ENCODE measurements around the gene NAALADL2. TPM values are rescaled to one million over a fixed set of nuclear protein-coding genes. Genes with fewer than 3 reads are reported as not detected.

NAALADL2 gene
- total and polyA plus RNA-seq, 2 of the 4 experiments (the other 2 are of a cell fraction), result 3.8 to 19.2 TPM

DNA sequence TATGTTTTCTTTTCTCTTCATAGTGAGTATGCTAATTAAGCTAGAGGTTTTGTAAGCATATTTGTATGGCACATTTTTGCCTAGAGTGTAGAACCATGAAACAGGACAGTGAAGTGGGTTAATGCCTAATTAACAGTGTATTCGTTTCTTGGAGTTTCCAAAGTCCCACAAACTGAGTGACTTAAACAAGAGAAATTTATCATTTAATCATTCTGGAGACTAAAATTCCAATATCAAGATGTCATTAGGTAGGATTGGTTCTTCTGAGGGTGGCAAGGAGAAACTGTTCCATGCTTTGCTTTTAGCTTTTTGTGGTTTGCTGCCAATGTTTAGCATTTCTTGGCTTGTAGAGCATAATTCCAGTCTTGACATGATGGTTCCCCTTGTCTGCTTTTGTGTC is 734.2 kb downstream of the NAALADL2 start:
- intact Hi-C loops (cut with micrococcal nuclease), result no loop called here
- WGBS, 2 experiments (ENCODE audit: extremely low coverage in 2 of 2, insufficient read length in 1 of 2), result no CpG with 5 or more reads among the region's 1 CpG
- H3K4me1 ChIP-seq (ENCODE audit: control insufficient read depth, insufficient read depth, low read length), result no peaks in the 10 kb centered on the region
- H3K18ac ChIP-seq (ENCODE audit: low read depth, low read length), result no peak overlapping the region
- dilution Hi-C loops (cut with HindIII; ENCODE audit: low sequenced_read_pairs, unreplicated experiment), result no loop called here
- H2BK5ac ChIP-seq (ENCODE audit: low read depth, low read length, poor library complexity, severe bottlenecking), result no peak overlapping the region
- H2BK120ac ChIP-seq (ENCODE audit: low read depth, low read length), result no peak overlapping the region
- BruUV-seq (replicated peaks), result no TSS peak
- H2AFZ ChIP-seq (replicated peaks; ENCODE audit: low read length, poor library complexity), result no peak overlapping the region
- H3K56ac ChIP-seq (ENCODE audit: extremely low read depth, insufficient read depth, low read length), result no peak overlapping the region
- H2AK5ac ChIP-seq (ENCODE audit: low read depth, low read length), result no peak overlapping the region
- no peak overlapping the region for H3K23ac ChIP-seq (ENCODE audit: low read depth, low read length)
- no peak overlapping the region for H3K4ac ChIP-seq (ENCODE audit: low read depth, low read length)
- no peaks in the 10 kb centered on the region for H3K9me1 ChIP-seq (ENCODE audit: insufficient read depth, low read length)
- no peak overlapping the region for H3K4me2 ChIP-seq (ENCODE audit: low read depth, low read length)
- no peak overlapping the region for H4K8ac ChIP-seq (ENCODE audit: low read depth in 2 of 2, low read length in 2 of 2)
- H3K9ac ChIP-seq (ENCODE audit: low read depth, low read length), result no peak overlapping the region
- H3K36me3 ChIP-seq (ENCODE audit: control insufficient read depth, insufficient read depth, low read length), result no peaks in the 10 kb centered on the region
- H2BK15ac ChIP-seq (ENCODE audit: low read depth, low read length), result no peak overlapping the region
- H2AK9ac ChIP-seq (replicated peaks; ENCODE audit: low read depth, low read length, poor library complexity), result no peak overlapping the region
- no peak overlapping the region for H4K91ac ChIP-seq (ENCODE audit: insufficient read depth, low read depth, low read length)
- DNase-seq (no peak), ATAC-seq (ENCODE audit: low read depth) (no peak)
- TF ChIP-seq MAFK (IDR thresholded peaks at IDR 0.05; ENCODE audit: low read depth, low read length) (no peak), CHD1 (IDR thresholded peaks at IDR 0.05; ENCODE audit: low read depth, low read length) (no peak), NFE2L2 (IDR thresholded peaks at IDR 0.05; ENCODE audit: low read depth, low read length) (no peak), RAD21 (IDR thresholded peaks at IDR 0.05; ENCODE audit: low read length) (no peak), RFX5 (IDR thresholded peaks at IDR 0.05; ENCODE audit: low read depth, low read length) (no peak), FOS (IDR thresholded peaks at IDR 0.05; ENCODE audit: low read depth, low read length) (no peak), MAZ (IDR thresholded peaks at IDR 0.05; ENCODE audit: borderline replicate concordance, low read depth, low read length) (no peak), BHLHE40 (IDR thresholded peaks at IDR 0.05; ENCODE audit: low read depth, low read length) (no peak), POLR2A (IDR thresholded peaks at IDR 0.05; ENCODE audit: low read depth, low read length) (no peak)
- TF ChIP-seq, protein P1, sequence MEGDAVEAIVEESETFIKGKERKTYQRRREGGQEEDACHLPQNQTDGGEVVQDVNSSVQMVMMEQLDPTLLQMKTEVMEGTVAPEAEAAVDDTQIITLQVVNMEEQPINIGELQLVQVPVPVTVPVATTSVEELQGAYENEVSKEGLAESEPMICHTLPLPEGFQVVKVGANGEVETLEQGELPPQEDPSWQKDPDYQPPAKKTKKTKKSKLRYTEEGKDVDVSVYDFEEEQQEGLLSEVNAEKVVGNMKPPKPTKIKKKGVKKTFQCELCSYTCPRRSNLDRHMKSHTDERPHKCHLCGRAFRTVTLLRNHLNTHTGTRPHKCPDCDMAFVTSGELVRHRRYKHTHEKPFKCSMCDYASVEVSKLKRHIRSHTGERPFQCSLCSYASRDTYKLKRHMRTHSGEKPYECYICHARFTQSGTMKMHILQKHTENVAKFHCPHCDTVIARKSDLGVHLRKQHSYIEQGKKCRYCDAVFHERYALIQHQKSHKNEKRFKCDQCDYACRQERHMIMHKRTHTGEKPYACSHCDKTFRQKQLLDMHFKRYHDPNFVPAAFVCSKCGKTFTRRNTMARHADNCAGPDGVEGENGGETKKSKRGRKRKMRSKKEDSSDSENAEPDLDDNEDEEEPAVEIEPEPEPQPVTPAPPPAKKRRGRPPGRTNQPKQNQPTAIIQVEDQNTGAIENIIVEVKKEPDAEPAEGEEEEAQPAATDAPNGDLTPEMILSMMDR (conservative IDR thresholded peaks at IDR 0.05; ENCODE audit: low read depth, low read length), result no peak
- TF ChIP-seq, protein P2, sequence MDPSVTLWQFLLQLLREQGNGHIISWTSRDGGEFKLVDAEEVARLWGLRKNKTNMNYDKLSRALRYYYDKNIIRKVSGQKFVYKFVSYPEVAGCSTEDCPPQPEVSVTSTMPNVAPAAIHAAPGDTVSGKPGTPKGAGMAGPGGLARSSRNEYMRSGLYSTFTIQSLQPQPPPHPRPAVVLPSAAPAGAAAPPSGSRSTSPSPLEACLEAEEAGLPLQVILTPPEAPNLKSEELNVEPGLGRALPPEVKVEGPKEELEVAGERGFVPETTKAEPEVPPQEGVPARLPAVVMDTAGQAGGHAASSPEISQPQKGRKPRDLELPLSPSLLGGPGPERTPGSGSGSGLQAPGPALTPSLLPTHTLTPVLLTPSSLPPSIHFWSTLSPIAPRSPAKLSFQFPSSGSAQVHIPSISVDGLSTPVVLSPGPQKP (IDR thresholded peaks at IDR 0.05; ENCODE audit: borderline replicate concordance, low read depth, low read length), result no peak
- no peak overlapping the region for H3K14ac ChIP-seq (replicated peaks; ENCODE audit: low read depth, low read length)
- H3K4me3 ChIP-seq (ENCODE audit: insufficient read depth, low read depth, low read length), result no peak overlapping the region
- CTCF ChIA-PET, result interaction anchor here (1.2 kb wide), 1 partner anchor 11 kb away, joined by 3 read pairs; no protein-coding TSS in a partner anchor
- no peak overlapping the region for H2BK20ac ChIP-seq (ENCODE audit: low read depth, low read length)
- no peak overlapping the region for H3K27ac ChIP-seq (ENCODE audit: insufficient read depth, low read length)
- in situ Hi-C loops (cut with MboI; ENCODE audit: low sequenced_read_pairs), result no loop called here
- H4K20me1 ChIP-seq (ENCODE audit: insufficient read depth, low read length), result no peaks in the 10 kb centered on the region
- POLR2A ChIA-PET (ENCODE audit: unreplicated experiment), result no interaction called here
- no peaks in the 10 kb centered on the region for H3K9me3 ChIP-seq (ENCODE audit: control insufficient read depth, insufficient read depth, low read length)
- no peaks in the 10 kb centered on the region for H3K27me3 ChIP-seq (ENCODE audit: control insufficient read depth, insufficient read depth, low read length)
- H4K5ac ChIP-seq (ENCODE audit: low read depth, low read length), result no peak overlapping the region
- H3K79me1 ChIP-seq (ENCODE audit: low read depth in 1 of 2, low read length in 2 of 2), result no peaks in the 10 kb centered on the region

Data from IMR-90 (cell line).